Endothelial cell of umbilical vein (primary cell): ENCODE results near the gene DNAJA4. TPM values are rescaled to one million over a fixed set of nuclear protein-coding genes. Genes with fewer than 3 reads are reported as not detected.

Experiments used
- BruUV-seq: library from RNA; stranded (reverse); fragments of 400-500 nt; replicated peaks from 2 replicates; lab custom pipeline; 2021; lab: Mats Ljungman, UMichigan
- CTCF ChIA-PET: fragments of 300-600, 350-600 bp; sonication (Branson Sonifier 250); formaldehyde crosslinking; loops from one replicate; lab custom pipeline; 2021; ENCODE audit warnings: antibody characterized with exemption, inconsistent platforms; lab: Charles Lee
- POLR2A ChIA-PET: fragments of 300-600, 350-600 bp; sonication (Branson Sonifier 250); formaldehyde crosslinking; loops from one replicate; lab custom pipeline; 2021; ENCODE audit warnings: antibody characterized with exemption, inconsistent platforms; lab: Charles Lee
- DNase-seq: peaks from one replicate; pipeline ENCODE4 v3.0.0-alpha.2; 2011; ENCODE audit warnings: low read depth, low spot score
- FAIRE-seq: peaks from 2 replicates; lab custom pipeline; 2011; peaks lifted over from hg19 to GRCh38; lab: Jason Lieb, UNC
- H2AFZ ChIP-seq: 2 replicates; pipeline ENCODE4 v1.6.0; 2012; ENCODE audit warnings: low read depth, low read length, control low read depth, inconsistent platforms
- H3K27ac ChIP-seq: 2 replicates; pipeline ENCODE4 v1.5.1; 2011; ENCODE audit warnings: low read depth, mild to moderate bottlenecking, control low read depth, low read length, moderate library complexity; ENCODE audit not compliant: insufficient read depth
- H3K27me3 ChIP-seq, 2 experiments: 2 replicates each; pipeline versions ENCODE4 v1.6.0 to v1.6.1; 2011; ENCODE audit warnings: low read length in 2 of 2, mixed read lengths in 1 of 2; ENCODE audit not compliant: control insufficient read depth in 2 of 2, insufficient read depth in 2 of 2
- H3K36me3 ChIP-seq, 2 experiments: 2 replicates in 1 of 2; 3 replicates in 1 of 2; pipeline ENCODE4 v1.5.1; 2011; ENCODE audit warnings: low read length in 2 of 2, mild to moderate bottlenecking in 1 of 2, moderate library complexity in 1 of 2; ENCODE audit not compliant: control insufficient read depth in 2 of 2, insufficient read depth in 2 of 2; ENCODE audit errors: extremely low read depth in 1 of 2
- H3K4me1 ChIP-seq: 3 replicates; pipeline ENCODE4 v1.5.1; 2011; ENCODE audit warnings: mild to moderate bottlenecking, low read length; ENCODE audit not compliant: control insufficient read depth, insufficient read depth; ENCODE audit errors: extremely low read depth
- H3K4me2 ChIP-seq: 2 replicates; pipeline ENCODE4 v1.6.1; 2011; ENCODE audit warnings: low read length, control low read depth, mixed read lengths; ENCODE audit not compliant: insufficient read depth
- H3K4me3 ChIP-seq, 3 experiments: fragments of 200-600 bp in 1 of 3; sonication (generic), shearing (Covaris generic) in 1 of 3; replicated peaks in 1 of 3; 2 replicates each; pipeline ENCODE4 v1.5.1; 2011 to 2016; ENCODE audit warnings: control low read depth in 3 of 3, low read length in 3 of 3, mild to moderate bottlenecking in 2 of 3, inconsistent platforms in 1 of 3, low read depth in 1 of 3, moderate library complexity in 1 of 3; ENCODE audit not compliant: insufficient read depth in 1 of 3
- H3K79me2 ChIP-seq: 2 replicates; pipeline ENCODE4 v1.6.0; 2012; ENCODE audit warnings: low read length, inconsistent platforms; ENCODE audit not compliant: control insufficient read depth, insufficient read depth
- H3K9ac ChIP-seq: replicated peaks from 2 replicates; pipeline ENCODE3; 2011; ENCODE audit warnings: low read length, control low read depth; ENCODE audit not compliant: insufficient read depth; ENCODE audit errors: extremely low read depth
- H3K9me1 ChIP-seq: replicated peaks from 3 replicates; pipeline ENCODE4 v1.6.0; 2011; ENCODE audit warnings: mild to moderate bottlenecking, low read length; ENCODE audit not compliant: control insufficient read depth, insufficient read depth; ENCODE audit errors: extremely low read depth
- H3K9me3 ChIP-seq: replicated peaks from 2 replicates; pipeline ENCODE4 v1.5.1; 2012; ENCODE audit warnings: low read length, inconsistent platforms; ENCODE audit not compliant: control insufficient read depth, insufficient read depth
- H4K20me1 ChIP-seq: replicated peaks from 2 replicates; pipeline ENCODE3; 2011; ENCODE audit warnings: mild to moderate bottlenecking, low read length; ENCODE audit not compliant: control insufficient read depth, insufficient read depth; ENCODE audit errors: extremely low read depth
- EZH2 ChIP-seq: IDR thresholded peaks from 2 replicates; pipeline ENCODE4 v1.6.1; 2012; ENCODE audit warnings: borderline replicate concordance, low read depth, mild to moderate bottlenecking, moderate library complexity, low read length, inconsistent platforms; ENCODE audit not compliant: severe bottlenecking
- GATA2 ChIP-seq: IDR thresholded peaks from 2 replicates; pipeline ENCODE4 v1.7.0; 2011; ENCODE audit warnings: low read depth, mild to moderate bottlenecking, moderate library complexity, mixed read lengths, low read length; ENCODE audit not compliant: insufficient read length, insufficient read depth
- JUN ChIP-seq: IDR thresholded peaks from 2 replicates; pipeline ENCODE4 v1.6.1; 2011; ENCODE audit warnings: borderline replicate concordance, low read depth; ENCODE audit not compliant: insufficient read length, insufficient read depth
- MYC ChIP-seq: IDR thresholded peaks from one replicate; pipeline ENCODE4 v1.6.1; 2011; ENCODE audit warnings: mild to moderate bottlenecking, low read depth, low read length
- POLR2A ChIP-seq: IDR thresholded peaks from 2 replicates; pipeline ENCODE4 v1.6.1; 2012; ENCODE audit warnings: low read depth, mild to moderate bottlenecking, control low read depth, low read length
- POLR2AphosphoS5 ChIP-seq: IDR thresholded peaks from 2 replicates; pipeline ENCODE4 v1.6.1; 2012; ENCODE audit warnings: low read depth, mild to moderate bottlenecking, control low read depth, low read length, moderate library complexity; ENCODE audit not compliant: insufficient read depth
- dilution Hi-C: fragments of 300-500 bp; cut with MboI; formaldehyde crosslinking; loops from one replicate; pipeline ENCODE4 v1.15.0; 2019; ENCODE audit warnings: low sequenced_read_pairs; ENCODE audit not compliant: extremely low pct_ligation_motif_present
- intact Hi-C: fragments of 100-400 bp; cut with micrococcal nuclease; formaldehyde crosslinking; loops from one replicate; pipeline ENCODE4 v1.10.0; 2022
- polyA plus RNA-seq, 4 experiments: library from polyadenylated mRNA; depleted of rRNA in 3 of 4; stranded (reverse) in 3 of 4; unstranded in 1 of 4; fragments of >200 nt; gene quantifications; 2 replicates each; pipeline versions ENCODE4 v1.2.1 to v1.2.3, GENCODE V29; 2011 to 2012; ENCODE audit warnings: missing spikeins in 1 of 4
- small RNA-seq: library from RNA; depleted of rRNA; stranded (forward); fragments of <200 nt; gene quantifications from one replicate; pipeline ENCODE3, GENCODE V24; 2012; ENCODE audit warnings: low replicate concordance, low read depth; ENCODE audit not compliant: insufficient read depth, insufficient read length
- total RNA-seq: library from RNA; stranded (reverse); gene quantifications from 2 replicates; pipeline ENCODE4 v1.2.3, GENCODE V29; 2021
- TF ChIP-seq, protein P1 (sequence below): IDR thresholded peaks from 2 replicates; pipeline ENCODE4 v1.6.1; 2011; ENCODE audit not compliant: insufficient read depth, insufficient read length
- TF ChIP-seq, protein P2 (sequence below), 2 donors: IDR thresholded peaks; 1 replicate in 1 of 2; 2 replicates in 1 of 2; pipeline ENCODE4 v1.5.1; 2011; ENCODE audit warnings: low read length in 2 of 2, mild to moderate bottlenecking in 2 of 2, moderate library complexity in 2 of 2, control low read depth in 1 of 2, inconsistent platforms in 1 of 2, low read depth in 1 of 2; ENCODE audit not compliant: insufficient read depth in 1 of 2; ENCODE audit errors: extremely low read depth in 1 of 2

DNAJA4 gene
- total and polyA plus RNA-seq, 2 donors (not counting 3 experiments of a cell fraction or from before 2014, with no cell fraction given) = 17.3 to 21.3 TPM

DNA sequence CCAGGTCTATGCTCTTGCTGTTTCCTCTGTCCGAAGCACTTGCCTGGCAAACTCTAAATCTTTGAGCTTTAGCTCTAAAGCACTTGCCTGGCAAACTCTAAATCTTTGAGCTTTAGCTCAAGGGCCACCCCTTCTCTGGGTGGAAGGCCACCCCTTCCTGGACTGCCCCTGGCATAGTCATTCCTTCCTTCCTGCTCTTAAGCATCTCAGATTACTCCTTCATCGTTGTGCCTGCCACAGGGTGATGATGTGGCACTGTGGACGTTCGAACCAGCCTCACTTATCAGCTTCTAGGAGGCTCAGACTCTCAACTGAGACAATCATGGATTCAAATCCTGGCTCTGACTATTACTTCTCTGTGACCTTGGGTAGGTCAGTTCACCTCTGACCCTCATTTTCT lies 65.3 kb downstream of the DNAJA4 start:
- no peak overlapping the region for H3K4me3 ChIP-seq
- no peak overlapping the region for H3K9ac ChIP-seq
- H4K20me1 ChIP-seq = no peaks in the 10 kb centered on the region
- dilution Hi-C loops = no loop called here
- H3K36me3 ChIP-seq = no peaks in the 10 kb centered on the region
- ChIA-PET POLR2A (no interaction called here), CTCF (interaction anchor here (0.8 to 1.5 kb wide), 7 partner anchors 8 to 108 kb away, joined by 3 to 5 read pairs (median 3); partner anchors contain the start of genes IREB2 and SKIC8)
- no peaks in the 10 kb centered on the region for H3K79me2 ChIP-seq
- peak overlapping the region; percentile 63 for H2AFZ ChIP-seq
- intact Hi-C loops = no loop called here
- TF ChIP-seq EZH2 = no peak
- no peak for TF ChIP-seq POLR2AphosphoS5
- no peak for TF ChIP-seq MYC
- TF ChIP-seq GATA2 = no peak
- TF ChIP-seq POLR2A = no peak
- TF ChIP-seq JUN = peak; percentile 29
- TF ChIP-seq, protein P1, sequence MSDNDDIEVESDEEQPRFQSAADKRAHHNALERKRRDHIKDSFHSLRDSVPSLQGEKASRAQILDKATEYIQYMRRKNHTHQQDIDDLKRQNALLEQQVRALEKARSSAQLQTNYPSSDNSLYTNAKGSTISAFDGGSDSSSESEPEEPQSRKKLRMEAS = no peak
- TF ChIP-seq, protein P2, sequence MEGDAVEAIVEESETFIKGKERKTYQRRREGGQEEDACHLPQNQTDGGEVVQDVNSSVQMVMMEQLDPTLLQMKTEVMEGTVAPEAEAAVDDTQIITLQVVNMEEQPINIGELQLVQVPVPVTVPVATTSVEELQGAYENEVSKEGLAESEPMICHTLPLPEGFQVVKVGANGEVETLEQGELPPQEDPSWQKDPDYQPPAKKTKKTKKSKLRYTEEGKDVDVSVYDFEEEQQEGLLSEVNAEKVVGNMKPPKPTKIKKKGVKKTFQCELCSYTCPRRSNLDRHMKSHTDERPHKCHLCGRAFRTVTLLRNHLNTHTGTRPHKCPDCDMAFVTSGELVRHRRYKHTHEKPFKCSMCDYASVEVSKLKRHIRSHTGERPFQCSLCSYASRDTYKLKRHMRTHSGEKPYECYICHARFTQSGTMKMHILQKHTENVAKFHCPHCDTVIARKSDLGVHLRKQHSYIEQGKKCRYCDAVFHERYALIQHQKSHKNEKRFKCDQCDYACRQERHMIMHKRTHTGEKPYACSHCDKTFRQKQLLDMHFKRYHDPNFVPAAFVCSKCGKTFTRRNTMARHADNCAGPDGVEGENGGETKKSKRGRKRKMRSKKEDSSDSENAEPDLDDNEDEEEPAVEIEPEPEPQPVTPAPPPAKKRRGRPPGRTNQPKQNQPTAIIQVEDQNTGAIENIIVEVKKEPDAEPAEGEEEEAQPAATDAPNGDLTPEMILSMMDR (IDR thresholded peaks at IDR 0.05; ENCODE audit: extremely low read depth in 1 of 2, insufficient read depth in 1 of 2, low read depth in 1 of 2, low read length in 2 of 2) = no peak
- peaks cover 11% of the 10 kb centered on the region for H3K4me1 ChIP-seq
- peaks cover 0 to 2% of the 10 kb centered on the region in 2 experiments for H3K27me3 ChIP-seq
- DNase-seq = peak; percentile 60
- H3K9me3 ChIP-seq = no peaks in the 10 kb centered on the region
- FAIRE-seq = peak; percentile 85
- no peaks in the 10 kb centered on the region for H3K9me1 ChIP-seq
- H3K4me2 ChIP-seq = peak overlapping the region; percentile 27
- BruUV-seq = no TSS peak
- H3K27ac ChIP-seq = peak overlapping the region; percentile 16

Small RNAs within 50 kb of the gene (small RNA-seq; reads per million reads assigned to genes)
- gene AC090607.5 = not detected

Other genes with a start within 250 kb of the DNAJA4 start
- gene TBC1D2B, start 186.9 kb upstream of the DNAJA4 start, total RNA-seq = 45.4 and 46.1 TPM in 2 replicates
- 30.1 and 30.8 TPM in 2 replicates for gene TBC1D2B, start 186.9 kb upstream of the DNAJA4 start, polyA plus RNA-seq
- not detected in 2 replicates for gene SH2D7, start 172.0 kb upstream of the DNAJA4 start, total RNA-seq
- gene SH2D7, start 172.0 kb upstream of the DNAJA4 start, polyA plus RNA-seq = not detected in 2 replicates
- 2.5 and 4.0 TPM in 2 replicates for gene CIB2, start 133.1 kb upstream of the DNAJA4 start, total RNA-seq
- gene CIB2, start 133.1 kb upstream of the DNAJA4 start, polyA plus RNA-seq = 6.4 and 7.7 TPM in 2 replicates
- gene IDH3A, start 115.2 kb upstream of the DNAJA4 start, total RNA-seq = 62.8 and 63.9 TPM in 2 replicates
- 28.6 and 35.5 TPM in 2 replicates for gene IDH3A, start 115.2 kb upstream of the DNAJA4 start, polyA plus RNA-seq
- not detected in 2 replicates for gene ACSBG1, start 30.0 kb upstream of the DNAJA4 start, total RNA-seq
- gene ACSBG1, start 30.0 kb upstream of the DNAJA4 start, polyA plus RNA-seq = not detected in 2 replicates
- 49.0 and 49.7 TPM in 2 replicates for gene SKIC8, start 35.0 kb downstream of the DNAJA4 start, total RNA-seq
- gene SKIC8, start 35.0 kb downstream of the DNAJA4 start, polyA plus RNA-seq = 74.0 and 95.0 TPM in 2 replicates
- gene CRABP1, start 75.8 kb downstream of the DNAJA4 start, total RNA-seq = not detected in 2 replicates
- gene CRABP1, start 75.8 kb downstream of the DNAJA4 start, polyA plus RNA-seq = 0.11 TPM in 1 of 2 replicates, not detected in the other
- gene IREB2, start 173.7 kb downstream of the DNAJA4 start, total RNA-seq = 51.4 and 54.3 TPM in 2 replicates
- gene IREB2, start 173.7 kb downstream of the DNAJA4 start, polyA plus RNA-seq = 10.3 and 12.7 TPM in 2 replicates
- 2.1 and 2.7 TPM in 2 replicates for gene HYKK, start 243.0 kb downstream of the DNAJA4 start, total RNA-seq
- gene HYKK, start 243.0 kb downstream of the DNAJA4 start, polyA plus RNA-seq = 1.0 and 1.3 TPM in 2 replicates